K562 (cell line): Measurements from ENCODE around the gene ZNF747. TPM values are rescaled to one million over a fixed set of nuclear protein-coding genes. Genes with fewer than 3 reads are reported as not detected.

ENCODE experiments used
- ASH1L ChIP-seq: fragments of 450-650 bp; IDR thresholded peaks from 2 replicates; pipeline ENCODE4 v1.6.1; 2018; ENCODE audit warnings: borderline replicate concordance, mild to moderate bottlenecking, low read depth; ENCODE audit not compliant: partially characterized antibody
- ELF1 ChIP-seq: fragments of 200-800 bp; sonication (Bioruptor generic); IDR thresholded peaks from 2 replicates; pipeline ENCODE4 v1.6.1; 2016; ENCODE audit warnings: missing genetic modification characterization, missing compliant biosample characterization
- ETV6 ChIP-seq, 3 experiments: fragments of 150-350 bp in 1 of 3; sonication (generic) in 1 of 3; formaldehyde crosslinking in 1 of 3; IDR thresholded peaks; 2 replicates each; pipeline versions ENCODE4 v1.6.1 to v1.8.0; 2014 to 2022; ENCODE audit warnings: borderline replicate concordance in 2 of 3, low read depth in 2 of 3, antibody characterized with exemption in 1 of 3, low read length in 1 of 3, mild to moderate bottlenecking in 1 of 3, missing genetic modification reagents in 1 of 3
- HMGN3 ChIP-seq: IDR thresholded peaks from 2 replicates; pipeline ENCODE4 v1.6.1; 2011; ENCODE audit warnings: borderline replicate concordance, low read depth, mild to moderate bottlenecking, mixed read lengths, low read length; ENCODE audit not compliant: insufficient read length; ENCODE audit errors: extremely low read depth
- HNRNPLL ChIP-seq: fragments of 200-400 bp; formaldehyde crosslinking; IDR thresholded peaks from 2 replicates; pipeline ENCODE4 v1.6.1; 2017; ENCODE audit warnings: low read length, low read depth, mild to moderate bottlenecking; ENCODE audit not compliant: poor library complexity, severe bottlenecking
- JUND ChIP-seq, 2 experiments: IDR thresholded peaks; 2 replicates in 1 of 2; 3 replicates in 1 of 2; pipeline ENCODE4 v1.6.1; 2011; ENCODE audit warnings: borderline replicate concordance in 2 of 2, low read depth in 2 of 2, low read length in 2 of 2, improper control_type of control experiment in 1 of 2, missing biosample characterization in 1 of 2, missing genetic modification characterization in 1 of 2, missing genetic modification reagents in 1 of 2
- RFX7 ChIP-seq: fragments of 250-450 bp; sonication (Bioruptor Pico); IDR thresholded peaks from 2 replicates; pipeline ENCODE4 v1.5.1; 2021; ENCODE audit warnings: mild to moderate bottlenecking
- SRF ChIP-seq, 2 experiments: fragments of 250-450, 450-650 bp in 1 of 2; sonication (Bioruptor Pico) in 1 of 2; sonication (generic) in 1 of 2; formaldehyde crosslinking; IDR thresholded peaks; 2 replicates each; pipeline versions ENCODE4 v1.5.0 to v1.5.1; 2020 to 2022; ENCODE audit warnings: mild to moderate bottlenecking in 1 of 2, missing genetic modification reagents in 1 of 2
- ZNF146 ChIP-seq: IDR thresholded peaks from one replicate; pipeline ENCODE4 v1.6.1; 2018; ENCODE audit warnings: missing compliant biosample characterization; ENCODE audit not compliant: unreplicated experiment
- polyA plus RNA-seq, 8 experiments: library from polyadenylated mRNA; depleted of rRNA in 4 of 8; stranded (reverse) in 5 of 8; unstranded in 3 of 8; fragments of >200 nt; fragmentation: Nextera tagmentation in 2 of 8; fragmentation: Illumina TruSeq in 1 of 8; extraction: Ambion mirVana in 2 of 8; extraction: Trizol in 1 of 8; gene quantifications; 2 replicates each; pipeline versions ENCODE4 v1.2.1 to v1.2.3, GENCODE V29; 2011 to 2014; ENCODE audit warnings: inconsistent platforms in 1 of 8, missing spikeins in 1 of 8
- total RNA-seq, 7 experiments: library from RNA; depleted of rRNA in 6 of 7; stranded (reverse); fragments of >200 nt in 6 of 7; fragmentation: Illumina TruSeq in 2 of 7; extraction: Trizol in 2 of 7; gene quantifications; 2 replicates each; pipeline versions ENCODE4 v1.2.1 to v1.2.3, GENCODE V29; 2011 to 2021; ENCODE audit warnings: low replicate concordance in 1 of 7
- TF ChIP-seq, protein P1 (sequence below), 3 experiments: IDR thresholded peaks in 2 of 3; conservative IDR thresholded peaks in 1 of 3; 2 replicates each; pipeline ENCODE4 v1.5.1; 2011 to 2012; ENCODE audit warnings: low read length in 3 of 3, mild to moderate bottlenecking in 3 of 3, control low read depth in 2 of 3, improper control_type of control experiment in 1 of 3, inconsistent platforms in 1 of 3, low read depth in 1 of 3, mixed read lengths in 1 of 3, moderate library complexity in 1 of 3; ENCODE audit not compliant: insufficient read depth in 2 of 3
- TF ChIP-seq, protein P2 (sequence below): sonication (generic); formaldehyde crosslinking; IDR thresholded peaks from 2 replicates; pipeline ENCODE4 v1.8.0; 2022; ENCODE audit warnings: missing genetic modification reagents, mild to moderate bottlenecking, borderline replicate concordance
- TF ChIP-seq, protein P3 (sequence below): fragments of 250-450 bp; sonication (Bioruptor Pico); IDR thresholded peaks from 2 replicates; pipeline ENCODE4 v1.4.0; 2020
- TF ChIP-seq, protein P4 (sequence below): sonication (generic); formaldehyde crosslinking; IDR thresholded peaks from 2 replicates; pipeline ENCODE4 v1.8.1; 2023; ENCODE audit warnings: mild to moderate bottlenecking, missing genetic modification reagents

ZNF747 gene
- total and polyA plus RNA-seq, 9 of the 15 experiments (the other 6 are each of a cell fraction or from before 2014, with no cell fraction given), result 0.14 to 3.3 (median 1.5) TPM

DNA sequence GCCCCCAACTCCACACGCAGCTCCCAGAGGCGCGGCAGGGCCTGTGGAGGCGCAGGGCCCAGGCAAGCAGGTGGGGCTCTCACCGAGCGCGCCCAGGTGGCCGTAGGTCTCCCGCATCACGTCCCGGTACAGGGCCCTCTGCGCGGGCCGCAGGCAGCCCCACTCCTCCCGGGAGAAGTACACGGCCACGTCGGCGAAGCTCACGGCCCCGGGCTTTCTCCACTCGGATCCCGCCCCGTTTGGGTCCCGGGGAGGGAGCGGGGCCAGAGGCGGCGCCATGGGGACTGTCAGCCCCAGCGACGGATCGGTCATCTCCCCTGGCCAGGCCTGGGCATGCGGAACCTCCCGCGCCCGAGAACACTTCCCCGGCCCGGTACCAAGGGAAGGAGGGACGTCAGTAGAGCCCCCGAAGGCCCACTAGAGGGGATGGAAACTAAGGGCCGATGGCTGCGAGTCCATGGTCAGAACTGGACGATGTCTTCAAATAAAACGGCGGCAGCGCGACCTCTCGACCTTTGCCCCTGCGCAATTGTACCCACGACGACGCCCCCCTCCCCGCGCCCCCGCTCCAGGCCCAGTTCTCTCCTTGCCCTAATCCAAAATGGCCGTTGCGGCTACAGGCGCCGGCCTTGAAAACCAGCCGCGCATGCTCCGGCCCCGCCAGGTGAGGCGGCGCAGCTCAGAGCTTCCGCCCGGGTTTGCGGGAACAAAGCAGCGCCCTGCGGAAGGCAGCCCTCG is at the start of gene ZNF747 (continued):
- TF ChIP-seq HNRNPLL (peak; percentile 60), ZNF146 (CRISPR knock-in tag) (no peak), JUND (IDR thresholded peaks at IDR 0.05; ENCODE audit: borderline replicate concordance, low read depth, low read length) (peak; percentile 41), JUND (tag; IDR thresholded peaks at IDR 0.05; ENCODE audit: borderline replicate concordance, low read depth, low read length) (no peak), ASH1L (no peak), ELF1 (tag) (peak; percentile 97), SRF (CRISPR knock-in tag; IDR thresholded peaks at IDR 0.05) (peak in 1 of 2 experiments; percentile 4; a peak in 1 of 4 replicates), ETV6 (IDR thresholded peaks at IDR 0.05; ENCODE audit: borderline replicate concordance in 1 of 2, low read depth in 2 of 2, low read length in 1 of 2) (no peak), ETV6 (CRISPR knock-in tag; IDR thresholded peaks at IDR 0.05; ENCODE audit: borderline replicate concordance) (0 out of 2 replicates have a peak, but pooled peaks have one; percentile 44), RFX7 (no peak), HMGN3 (peak; percentile 49)
- TF ChIP-seq, protein P1, sequence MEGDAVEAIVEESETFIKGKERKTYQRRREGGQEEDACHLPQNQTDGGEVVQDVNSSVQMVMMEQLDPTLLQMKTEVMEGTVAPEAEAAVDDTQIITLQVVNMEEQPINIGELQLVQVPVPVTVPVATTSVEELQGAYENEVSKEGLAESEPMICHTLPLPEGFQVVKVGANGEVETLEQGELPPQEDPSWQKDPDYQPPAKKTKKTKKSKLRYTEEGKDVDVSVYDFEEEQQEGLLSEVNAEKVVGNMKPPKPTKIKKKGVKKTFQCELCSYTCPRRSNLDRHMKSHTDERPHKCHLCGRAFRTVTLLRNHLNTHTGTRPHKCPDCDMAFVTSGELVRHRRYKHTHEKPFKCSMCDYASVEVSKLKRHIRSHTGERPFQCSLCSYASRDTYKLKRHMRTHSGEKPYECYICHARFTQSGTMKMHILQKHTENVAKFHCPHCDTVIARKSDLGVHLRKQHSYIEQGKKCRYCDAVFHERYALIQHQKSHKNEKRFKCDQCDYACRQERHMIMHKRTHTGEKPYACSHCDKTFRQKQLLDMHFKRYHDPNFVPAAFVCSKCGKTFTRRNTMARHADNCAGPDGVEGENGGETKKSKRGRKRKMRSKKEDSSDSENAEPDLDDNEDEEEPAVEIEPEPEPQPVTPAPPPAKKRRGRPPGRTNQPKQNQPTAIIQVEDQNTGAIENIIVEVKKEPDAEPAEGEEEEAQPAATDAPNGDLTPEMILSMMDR (IDR thresholded peaks at IDR 0.05 in 2 of 3, conservative IDR thresholded peaks at IDR 0.05 in 1 of 3; ENCODE audit: insufficient read depth in 2 of 3, low read depth in 1 of 3, low read length in 3 of 3), result peak in 1 of 3 experiments; percentile 6; a peak in 2 of 6 replicates
- TF ChIP-seq, protein P2, sequence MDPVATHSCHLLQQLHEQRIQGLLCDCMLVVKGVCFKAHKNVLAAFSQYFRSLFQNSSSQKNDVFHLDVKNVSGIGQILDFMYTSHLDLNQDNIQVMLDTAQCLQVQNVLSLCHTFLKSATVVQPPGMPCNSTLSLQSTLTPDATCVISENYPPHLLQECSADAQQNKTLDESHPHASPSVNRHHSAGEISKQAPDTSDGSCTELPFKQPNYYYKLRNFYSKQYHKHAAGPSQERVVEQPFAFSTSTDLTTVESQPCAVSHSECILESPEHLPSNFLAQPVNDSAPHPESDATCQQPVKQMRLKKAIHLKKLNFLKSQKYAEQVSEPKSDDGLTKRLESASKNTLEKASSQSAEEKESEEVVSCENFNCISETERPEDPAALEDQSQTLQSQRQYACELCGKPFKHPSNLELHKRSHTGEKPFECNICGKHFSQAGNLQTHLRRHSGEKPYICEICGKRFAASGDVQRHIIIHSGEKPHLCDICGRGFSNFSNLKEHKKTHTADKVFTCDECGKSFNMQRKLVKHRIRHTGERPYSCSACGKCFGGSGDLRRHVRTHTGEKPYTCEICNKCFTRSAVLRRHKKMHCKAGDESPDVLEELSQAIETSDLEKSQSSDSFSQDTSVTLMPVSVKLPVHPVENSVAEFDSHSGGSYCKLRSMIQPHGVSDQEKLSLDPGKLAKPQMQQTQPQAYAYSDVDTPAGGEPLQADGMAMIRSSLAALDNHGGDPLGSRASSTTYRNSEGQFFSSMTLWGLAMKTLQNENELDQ, result peak; percentile 49; the same call in 1 of the 2 replicates
- TF ChIP-seq, protein P3, sequence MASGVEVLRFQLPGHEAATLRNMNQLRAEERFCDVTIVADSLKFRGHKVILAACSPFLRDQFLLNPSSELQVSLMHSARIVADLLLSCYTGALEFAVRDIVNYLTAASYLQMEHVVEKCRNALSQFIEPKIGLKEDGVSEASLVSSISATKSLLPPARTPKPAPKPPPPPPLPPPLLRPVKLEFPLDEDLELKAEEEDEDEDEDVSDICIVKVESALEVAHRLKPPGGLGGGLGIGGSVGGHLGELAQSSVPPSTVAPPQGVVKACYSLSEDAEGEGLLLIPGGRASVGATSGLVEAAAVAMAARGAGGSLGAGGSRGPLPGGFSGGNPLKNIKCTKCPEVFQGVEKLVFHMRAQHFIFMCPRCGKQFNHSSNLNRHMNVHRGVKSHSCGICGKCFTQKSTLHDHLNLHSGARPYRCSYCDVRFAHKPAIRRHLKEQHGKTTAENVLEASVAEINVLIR (CRISPR knock-in tag), result peak; percentile 31; the same call in 1 of the 2 replicates
- TF ChIP-seq, protein P4, sequence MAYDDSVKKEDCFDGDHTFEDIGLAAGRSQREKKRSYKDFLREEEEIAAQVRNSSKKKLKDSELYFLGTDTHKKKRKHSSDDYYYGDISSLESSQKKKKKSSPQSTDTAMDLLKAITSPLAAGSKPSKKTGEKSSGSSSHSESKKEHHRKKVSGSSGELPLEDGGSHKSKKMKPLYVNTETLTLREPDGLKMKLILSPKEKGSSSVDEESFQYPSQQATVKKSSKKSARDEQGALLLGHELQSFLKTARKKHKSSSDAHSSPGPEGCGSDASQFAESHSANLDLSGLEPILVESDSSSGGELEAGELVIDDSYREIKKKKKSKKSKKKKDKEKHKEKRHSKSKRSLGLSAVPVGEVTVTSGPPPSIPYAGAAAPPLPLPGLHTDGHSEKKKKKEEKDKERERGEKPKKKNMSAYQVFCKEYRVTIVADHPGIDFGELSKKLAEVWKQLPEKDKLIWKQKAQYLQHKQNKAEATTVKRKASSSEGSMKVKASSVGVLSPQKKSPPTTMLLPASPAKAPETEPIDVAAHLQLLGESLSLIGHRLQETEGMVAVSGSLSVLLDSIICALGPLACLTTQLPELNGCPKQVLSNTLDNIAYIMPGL (CRISPR knock-in tag), result peak; percentile 39; the same call in 1 of the 2 replicates
